Measurements from ENCODE around the gene RAET1E. TPM values are rescaled to one million over a fixed set of nuclear protein-coding genes. Genes with fewer than 3 reads are reported as not detected.

RAET1E gene
- total and polyA plus RNA-seq, 9 of the 15 experiments (the other 6 are each of a cell fraction or from before 2014, with no cell fraction given), result not detected

DNA sequence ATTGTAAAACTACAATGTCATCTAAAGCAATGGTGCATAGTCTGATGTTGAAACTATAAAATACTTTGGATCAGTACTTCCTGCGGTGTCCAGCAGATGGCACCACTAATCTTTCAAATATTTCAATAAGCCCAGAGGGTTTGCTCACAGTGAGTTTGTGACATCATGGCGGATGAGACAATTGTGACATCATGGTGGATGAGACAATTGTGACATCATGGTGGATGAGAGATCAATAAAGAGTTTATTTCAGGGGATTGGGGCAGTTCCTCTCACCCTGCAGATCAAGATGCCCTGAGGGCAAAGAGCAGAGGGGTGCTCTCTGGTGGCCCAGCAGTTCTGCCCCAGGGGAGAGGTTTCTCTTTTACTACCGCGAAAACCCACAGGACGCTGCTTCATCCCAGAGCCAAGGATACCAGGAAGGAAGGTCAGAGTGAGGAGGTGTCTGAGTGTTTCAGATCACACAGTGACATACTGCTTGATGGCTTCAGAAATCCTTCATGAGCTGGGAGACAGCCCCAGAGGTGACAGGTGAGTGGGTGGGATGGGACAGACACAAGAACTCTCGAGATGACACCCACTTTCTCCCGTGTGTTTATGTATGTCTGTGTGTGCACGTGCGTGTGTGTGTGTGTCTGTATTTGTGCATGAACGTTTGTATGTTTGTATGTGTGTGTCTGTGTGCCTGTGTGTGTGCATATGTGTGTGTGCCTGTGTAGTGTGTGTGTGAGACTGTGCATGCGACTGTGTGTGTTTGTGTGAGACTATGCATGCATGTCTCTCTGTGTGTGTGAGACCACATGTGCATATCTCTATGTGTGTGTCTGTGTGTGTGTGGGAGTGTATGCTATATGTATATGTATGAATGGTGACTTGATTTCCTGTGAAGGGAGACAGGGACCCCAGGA is 36.6 kb upstream of the RAET1E start (continued):
- TF ChIP-seq JUND (IDR thresholded peaks at IDR 0.05; ENCODE audit: borderline replicate concordance, low read depth, low read length), result peak; percentile 95
- TF ChIP-seq JUND (tag; IDR thresholded peaks at IDR 0.05; ENCODE audit: borderline replicate concordance, low read depth, low read length), result peak; percentile 98
- TF ChIP-seq PHF21A (IDR thresholded peaks at IDR 0.05; ENCODE audit: borderline replicate concordance, low read depth), result no peak
- TF ChIP-seq SMC3 (conservative IDR thresholded peaks at IDR 0.05; ENCODE audit: insufficient read depth, low read depth, low read length), result peak; percentile 92
- peak; percentile 84; the same call in 1 of the 2 replicates for TF ChIP-seq NR1H2 (CRISPR knock-in tag; IDR thresholded peaks at IDR 0.05)
- TF ChIP-seq TCF3 (CRISPR knock-in tag; IDR thresholded peaks at IDR 0.05), result 0 out of 2 replicates have a peak, but pooled peaks have one; percentile 16
- no peak for TF ChIP-seq ZNF217 (CRISPR knock-in tag; IDR thresholded peaks at IDR 0.05)
- TF ChIP-seq ZNF830 (CRISPR knock-in tag; IDR thresholded peaks at IDR 0.05), result no peak
- TF ChIP-seq BRF2 (IDR thresholded peaks at IDR 0.05; ENCODE audit: borderline replicate concordance, insufficient read depth, insufficient read length), result no peak
- TF ChIP-seq NR2C2 (CRISPR knock-in tag; IDR thresholded peaks at IDR 0.05), result no peak
- peak; percentile 17; the same call in 1 of the 2 replicates for TF ChIP-seq NR2C2 (tag; IDR thresholded peaks at IDR 0.05)
- TF ChIP-seq, protein P1, sequence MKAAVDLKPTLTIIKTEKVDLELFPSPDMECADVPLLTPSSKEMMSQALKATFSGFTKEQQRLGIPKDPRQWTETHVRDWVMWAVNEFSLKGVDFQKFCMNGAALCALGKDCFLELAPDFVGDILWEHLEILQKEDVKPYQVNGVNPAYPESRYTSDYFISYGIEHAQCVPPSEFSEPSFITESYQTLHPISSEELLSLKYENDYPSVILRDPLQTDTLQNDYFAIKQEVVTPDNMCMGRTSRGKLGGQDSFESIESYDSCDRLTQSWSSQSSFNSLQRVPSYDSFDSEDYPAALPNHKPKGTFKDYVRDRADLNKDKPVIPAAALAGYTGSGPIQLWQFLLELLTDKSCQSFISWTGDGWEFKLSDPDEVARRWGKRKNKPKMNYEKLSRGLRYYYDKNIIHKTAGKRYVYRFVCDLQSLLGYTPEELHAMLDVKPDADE (conservative IDR thresholded peaks at IDR 0.05; ENCODE audit: control insufficient read depth, low read depth, low read length), result no peak

Data from K562 (cell line).